ENCODE measurements around the gene SIPA1L3. TPM values are rescaled to one million over a fixed set of nuclear protein-coding genes. Genes with fewer than 3 reads are reported as not detected.

SIPA1L3 gene
- total and polyA plus RNA-seq, 2 of the 13 experiments (the other 11 are each of a cell fraction or from before 2014, with no cell fraction given), result 5.5 to 7.7 TPM

GRCh38 chr19:38250821-38251563 lies 344.0 kb downstream of the SIPA1L3 start (continued):
- TF ChIP-seq, protein P1, sequence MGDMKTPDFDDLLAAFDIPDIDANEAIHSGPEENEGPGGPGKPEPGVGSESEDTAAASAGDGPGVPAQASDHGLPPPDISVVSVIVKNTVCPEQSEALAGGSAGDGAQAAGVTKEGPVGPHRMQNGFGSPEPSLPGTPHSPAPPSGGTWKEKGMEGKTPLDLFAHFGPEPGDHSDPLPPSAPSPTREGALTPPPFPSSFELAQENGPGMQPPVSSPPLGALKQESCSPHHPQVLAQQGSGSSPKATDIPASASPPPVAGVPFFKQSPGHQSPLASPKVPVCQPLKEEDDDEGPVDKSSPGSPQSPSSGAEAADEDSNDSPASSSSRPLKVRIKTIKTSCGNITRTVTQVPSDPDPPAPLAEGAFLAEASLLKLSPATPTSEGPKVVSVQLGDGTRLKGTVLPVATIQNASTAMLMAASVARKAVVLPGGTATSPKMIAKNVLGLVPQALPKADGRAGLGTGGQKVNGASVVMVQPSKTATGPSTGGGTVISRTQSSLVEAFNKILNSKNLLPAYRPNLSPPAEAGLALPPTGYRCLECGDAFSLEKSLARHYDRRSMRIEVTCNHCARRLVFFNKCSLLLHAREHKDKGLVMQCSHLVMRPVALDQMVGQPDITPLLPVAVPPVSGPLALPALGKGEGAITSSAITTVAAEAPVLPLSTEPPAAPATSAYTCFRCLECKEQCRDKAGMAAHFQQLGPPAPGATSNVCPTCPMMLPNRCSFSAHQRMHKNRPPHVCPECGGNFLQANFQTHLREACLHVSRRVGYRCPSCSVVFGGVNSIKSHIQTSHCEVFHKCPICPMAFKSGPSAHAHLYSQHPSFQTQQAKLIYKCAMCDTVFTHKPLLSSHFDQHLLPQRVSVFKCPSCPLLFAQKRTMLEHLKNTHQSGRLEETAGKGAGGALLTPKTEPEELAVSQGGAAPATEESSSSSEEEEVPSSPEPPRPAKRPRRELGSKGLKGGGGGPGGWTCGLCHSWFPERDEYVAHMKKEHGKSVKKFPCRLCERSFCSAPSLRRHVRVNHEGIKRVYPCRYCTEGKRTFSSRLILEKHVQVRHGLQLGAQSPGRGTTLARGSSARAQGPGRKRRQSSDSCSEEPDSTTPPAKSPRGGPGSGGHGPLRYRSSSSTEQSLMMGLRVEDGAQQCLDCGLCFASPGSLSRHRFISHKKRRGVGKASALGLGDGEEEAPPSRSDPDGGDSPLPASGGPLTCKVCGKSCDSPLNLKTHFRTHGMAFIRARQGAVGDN (CRISPR knock-in tag; IDR thresholded peaks at IDR 0.05), result peak; percentile 37
- TF ChIP-seq, protein P2, sequence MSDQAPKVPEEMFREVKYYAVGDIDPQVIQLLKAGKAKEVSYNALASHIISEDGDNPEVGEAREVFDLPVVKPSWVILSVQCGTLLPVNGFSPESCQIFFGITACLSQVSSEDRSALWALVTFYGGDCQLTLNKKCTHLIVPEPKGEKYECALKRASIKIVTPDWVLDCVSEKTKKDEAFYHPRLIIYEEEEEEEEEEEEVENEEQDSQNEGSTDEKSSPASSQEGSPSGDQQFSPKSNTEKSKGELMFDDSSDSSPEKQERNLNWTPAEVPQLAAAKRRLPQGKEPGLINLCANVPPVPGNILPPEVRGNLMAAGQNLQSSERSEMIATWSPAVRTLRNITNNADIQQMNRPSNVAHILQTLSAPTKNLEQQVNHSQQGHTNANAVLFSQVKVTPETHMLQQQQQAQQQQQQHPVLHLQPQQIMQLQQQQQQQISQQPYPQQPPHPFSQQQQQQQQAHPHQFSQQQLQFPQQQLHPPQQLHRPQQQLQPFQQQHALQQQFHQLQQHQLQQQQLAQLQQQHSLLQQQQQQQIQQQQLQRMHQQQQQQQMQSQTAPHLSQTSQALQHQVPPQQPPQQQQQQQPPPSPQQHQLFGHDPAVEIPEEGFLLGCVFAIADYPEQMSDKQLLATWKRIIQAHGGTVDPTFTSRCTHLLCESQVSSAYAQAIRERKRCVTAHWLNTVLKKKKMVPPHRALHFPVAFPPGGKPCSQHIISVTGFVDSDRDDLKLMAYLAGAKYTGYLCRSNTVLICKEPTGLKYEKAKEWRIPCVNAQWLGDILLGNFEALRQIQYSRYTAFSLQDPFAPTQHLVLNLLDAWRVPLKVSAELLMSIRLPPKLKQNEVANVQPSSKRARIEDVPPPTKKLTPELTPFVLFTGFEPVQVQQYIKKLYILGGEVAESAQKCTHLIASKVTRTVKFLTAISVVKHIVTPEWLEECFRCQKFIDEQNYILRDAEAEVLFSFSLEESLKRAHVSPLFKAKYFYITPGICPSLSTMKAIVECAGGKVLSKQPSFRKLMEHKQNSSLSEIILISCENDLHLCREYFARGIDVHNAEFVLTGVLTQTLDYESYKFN (CRISPR knock-in tag; conservative IDR thresholded peaks at IDR 0.05), result peak; percentile 87
- TF ChIP-seq CREB1 (IDR thresholded peaks at IDR 0.05), result no peak
- TF ChIP-seq CREB1 (CRISPR knock-in tag; IDR thresholded peaks at IDR 0.05), result peak; percentile 51; the same call in 1 of the 2 replicates
- TF ChIP-seq AHDC1 (CRISPR knock-in tag; IDR thresholded peaks at IDR 0.05; ENCODE audit: borderline replicate concordance), result no peak
- TF ChIP-seq, protein P3, sequence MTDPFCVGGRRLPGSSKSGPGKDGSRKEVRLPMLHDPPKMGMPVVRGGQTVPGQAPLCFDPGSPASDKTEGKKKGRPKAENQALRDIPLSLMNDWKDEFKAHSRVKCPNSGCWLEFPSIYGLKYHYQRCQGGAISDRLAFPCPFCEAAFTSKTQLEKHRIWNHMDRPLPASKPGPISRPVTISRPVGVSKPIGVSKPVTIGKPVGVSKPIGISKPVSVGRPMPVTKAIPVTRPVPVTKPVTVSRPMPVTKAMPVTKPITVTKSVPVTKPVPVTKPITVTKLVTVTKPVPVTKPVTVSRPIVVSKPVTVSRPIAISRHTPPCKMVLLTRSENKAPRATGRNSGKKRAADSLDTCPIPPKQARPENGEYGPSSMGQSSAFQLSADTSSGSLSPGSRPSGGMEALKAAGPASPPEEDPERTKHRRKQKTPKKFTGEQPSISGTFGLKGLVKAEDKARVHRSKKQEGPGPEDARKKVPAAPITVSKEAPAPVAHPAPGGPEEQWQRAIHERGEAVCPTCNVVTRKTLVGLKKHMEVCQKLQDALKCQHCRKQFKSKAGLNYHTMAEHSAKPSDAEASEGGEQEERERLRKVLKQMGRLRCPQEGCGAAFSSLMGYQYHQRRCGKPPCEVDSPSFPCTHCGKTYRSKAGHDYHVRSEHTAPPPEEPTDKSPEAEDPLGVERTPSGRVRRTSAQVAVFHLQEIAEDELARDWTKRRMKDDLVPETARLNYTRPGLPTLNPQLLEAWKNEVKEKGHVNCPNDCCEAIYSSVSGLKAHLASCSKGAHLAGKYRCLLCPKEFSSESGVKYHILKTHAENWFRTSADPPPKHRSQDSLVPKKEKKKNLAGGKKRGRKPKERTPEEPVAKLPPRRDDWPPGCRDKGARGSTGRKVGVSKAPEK (CRISPR knock-in tag; IDR thresholded peaks at IDR 0.05; ENCODE audit: borderline replicate concordance), result peak; percentile 59; the same call in 1 of the 2 replicates
- no peak for TF ChIP-seq ZFP37 (CRISPR knock-in tag; IDR thresholded peaks at IDR 0.05; ENCODE audit: borderline replicate concordance)
- no peak for TF ChIP-seq POLR2AphosphoS5 (IDR thresholded peaks at IDR 0.05; ENCODE audit: low read depth, low read length)
- no peak for TF ChIP-seq SOX13 (IDR thresholded peaks at IDR 0.05)
- TF ChIP-seq SOX13 (CRISPR knock-in tag; conservative IDR thresholded peaks at IDR 0.05 in 1 of 2, IDR thresholded peaks at IDR 0.05 in 1 of 2), result peak in 1 of 2 experiments; percentile 85; a peak in 2 of 4 replicates
- no peak for TF ChIP-seq NFYB (CRISPR knock-in tag; IDR thresholded peaks at IDR 0.05)
- TF ChIP-seq SRSF1 (optimal IDR thresholded peaks at IDR 0.05; ENCODE audit: low read depth, low read length), result no peak
